C1 segment of cervical spinal cord (tissue), 14 donors: ENCODE measurements around the gene PGAP6.
"Not testable (repeated sequence)": the region's sequence is repeated elsewhere in the genome, so short reads cannot be mapped to it uniquely, and the experiment has no call there.

Experiments
- DNase-seq, 14 donors: peaks; one replicate each; lab custom pipeline; 2025; lab: John Stamatoyannopoulos, UW

PGAP6 gene

GRCh38 chr16:351804-352520, 29.8 kb downstream of the PGAP6 start:
- peak in 2 of 14 donors; percentile 38 to 62 for DNase-seq

- DNase-seq, result no peak
Observed at GRCh38 chr16:350203-350602, 31.6 kb downstream of the PGAP6 start.

- no peak for DNase-seq
Observed at GRCh38 chr16:349211-349610, 32.6 kb downstream of the PGAP6 start.

GRCh38 chr16:348495-348894, 33.3 kb downstream of the PGAP6 start:
- not testable (repeated sequence) for DNase-seq

- no peak for DNase-seq
Observed at GRCh38 chr16:347203-347602, 34.6 kb downstream of the PGAP6 start.

- no peak for DNase-seq
Observed at GRCh38 chr16:346587-346986, 35.2 kb downstream of the PGAP6 start.

- no peak for DNase-seq
Observed at GRCh38 chr16:345772-346171, 36.0 kb downstream of the PGAP6 start.

- no peak for DNase-seq
Observed at GRCh38 chr16:342455-343213, 39.1 kb downstream of the PGAP6 start.

GRCh38 chr16:341974-342336, 39.8 kb downstream of the PGAP6 start:
- DNase-seq, result not testable (repeated sequence)

- DNase-seq, result not testable (repeated sequence)
Observed at GRCh38 chr16:341095-341973, 40.4 kb downstream of the PGAP6 start.

GRCh38 chr16:340370-341091, 41.2 kb downstream of the PGAP6 start:
- DNase-seq, result no peak

- DNase-seq, result no peak
Observed at GRCh38 chr16:339680-340079, 42.1 kb downstream of the PGAP6 start.

GRCh38 chr16:337975-338575, 43.7 kb downstream of the PGAP6 start:
- DNase-seq, result peak in 1 of 14 donors; percentile 71

- DNase-seq, result peak in 2 of 14 donors; percentile 16 to 87
Observed at GRCh38 chr16:337437-337836, 44.3 kb downstream of the PGAP6 start.

GRCh38 chr16:336269-336668, 45.5 kb downstream of the PGAP6 start:
- no peak for DNase-seq

- DNase-seq, result not testable (repeated sequence)
Observed at GRCh38 chr16:334861-335632, 46.7 kb downstream of the PGAP6 start.

GRCh38 chr16:334164-334832, 47.5 kb downstream of the PGAP6 start:
- DNase-seq, result not testable (repeated sequence)

- no peak for DNase-seq
Observed at GRCh38 chr16:333406-334094, 48.2 kb downstream of the PGAP6 start.
